Endothelial cell (in vitro differentiated cells): ENCODE results near the gene HMGA1. TPM values are rescaled to one million over a fixed set of nuclear protein-coding genes. Genes with fewer than 3 reads are reported as not detected.
A peak's percentile ranks its signal among the peaks of the same experiment; 100 is the strongest.
"Not testable (repeated sequence)": the region's sequence is repeated elsewhere in the genome, so short reads cannot be mapped to it uniquely, and the experiment has no call there.

ENCODE experiments used
- DNase-seq: peaks from one replicate; pipeline ENCODE4 v3.0.0; 2021; ENCODE audit warnings: low spot score
- H3K27ac Mint-ChIP-seq: one replicate; pipeline ENCODE4 v1.8.0; 2021; ENCODE audit warnings: mixed read lengths, inconsistent platforms; ENCODE audit not compliant: unreplicated experiment
- H3K27me3 Mint-ChIP-seq: one replicate; pipeline ENCODE4 v1.8.0; 2021; ENCODE audit warnings: mild to moderate bottlenecking, moderate library complexity, mixed read lengths, inconsistent platforms; ENCODE audit not compliant: unreplicated experiment
- H3K36me3 Mint-ChIP-seq: one replicate; pipeline ENCODE4 v1.8.0; 2021; ENCODE audit warnings: mild to moderate bottlenecking, low read depth, mixed read lengths, inconsistent platforms; ENCODE audit not compliant: unreplicated experiment
- H3K4me1 Mint-ChIP-seq: one replicate; pipeline ENCODE4 v1.8.0; 2021; ENCODE audit warnings: mild to moderate bottlenecking, mixed read lengths, inconsistent platforms; ENCODE audit not compliant: unreplicated experiment
- H3K4me3 Mint-ChIP-seq: one replicate; pipeline ENCODE4 v1.8.0; 2021; ENCODE audit warnings: mild to moderate bottlenecking, mixed read lengths, inconsistent platforms; ENCODE audit not compliant: unreplicated experiment
- H3K9me3 Mint-ChIP-seq: one replicate; pipeline ENCODE4 v1.8.0; 2021; ENCODE audit warnings: mixed read lengths, inconsistent platforms; ENCODE audit not compliant: unreplicated experiment
- CTCF ChIP-seq: fragments of 200-600 bp; sonication (generic); IDR thresholded peaks from one replicate; pipeline ENCODE4 v1.5.0; 2021; ENCODE audit warnings: antibody characterized with exemption; ENCODE audit not compliant: unreplicated experiment
- total RNA-seq: library from RNA; stranded (reverse); fragmentation: NEBNext Ultra II Directional; extraction: Animal tissue kit (Norgen Biotek cat#: 25700); gene quantifications from one replicate; pipeline ENCODE4 v1.2.1, GENCODE V29; 2021; ENCODE audit not compliant: unreplicated experiment

The HMGA1 gene
- total RNA-seq, 1 donor from 2014 or later: 528 TPM

- Mint-ChIP-seq H3K36me3 (peaks cover 6% of the 10 kb centered on the region), H3K4me1 (peaks cover 15% of the 10 kb centered on the region), H3K4me3 (peak overlapping the region; percentile 86), H3K27ac (peak overlapping the region; percentile 84), H3K27me3 (peaks cover 9% of the 10 kb centered on the region), H3K9me3 (no peaks in the 10 kb centered on the region)
- TF ChIP-seq CTCF: no peak
- no peak for DNase-seq
Observed at GRCh38 chr6:34249469-34250261, 13.0 kb downstream of the HMGA1 start.

GRCh38 chr6:34252395-34252794 lies 15.7 kb downstream of the HMGA1 start:
- not testable (repeated sequence) for H3K27ac Mint-ChIP-seq, H3K27me3 Mint-ChIP-seq, H3K36me3 Mint-ChIP-seq, H3K9me3 Mint-ChIP-seq, DNase-seq, H3K4me3 Mint-ChIP-seq
- H3K4me1 Mint-ChIP-seq: peaks cover 15% of the 10 kb centered on the region

- no peak overlapping the region for H3K27ac Mint-ChIP-seq
- TF ChIP-seq CTCF: no peak
- H3K4me3 Mint-ChIP-seq: peak overlapping the region; percentile 73
- H3K4me1 Mint-ChIP-seq: no peaks in the 10 kb centered on the region
- H3K36me3 Mint-ChIP-seq: peaks cover 25% of the 10 kb centered on the region
- no peak for DNase-seq
- no peaks in the 10 kb centered on the region for H3K9me3 Mint-ChIP-seq
- H3K27me3 Mint-ChIP-seq: no peaks in the 10 kb centered on the region
Observed at GRCh38 chr6:34259529-34260069, 22.9 kb downstream of the HMGA1 start.

GRCh38 chr6:34260576-34261267 lies 24.0 kb downstream of the HMGA1 start:
- Mint-ChIP-seq H3K4me1 (no peaks in the 10 kb centered on the region), H3K36me3 (peaks cover 31% of the 10 kb centered on the region), H3K4me3 (no peak overlapping the region), H3K27ac (no peak overlapping the region), H3K9me3 (no peaks in the 10 kb centered on the region), H3K27me3 (no peaks in the 10 kb centered on the region)
- DNase-seq: no peak
- TF ChIP-seq CTCF: no peak

GRCh38 chr6:34263484-34263883 lies 26.8 kb downstream of the HMGA1 start:
- Mint-ChIP-seq H3K4me3 (peak overlapping the region; percentile 51), H3K36me3 (peaks cover 31% of the 10 kb centered on the region)
- DNase-seq, H3K4me1 Mint-ChIP-seq, H3K9me3 Mint-ChIP-seq, H3K27ac Mint-ChIP-seq, H3K27me3 Mint-ChIP-seq: not testable (repeated sequence)
